ENCODE measurements around the gene PLEKHG4B.

DNA sequence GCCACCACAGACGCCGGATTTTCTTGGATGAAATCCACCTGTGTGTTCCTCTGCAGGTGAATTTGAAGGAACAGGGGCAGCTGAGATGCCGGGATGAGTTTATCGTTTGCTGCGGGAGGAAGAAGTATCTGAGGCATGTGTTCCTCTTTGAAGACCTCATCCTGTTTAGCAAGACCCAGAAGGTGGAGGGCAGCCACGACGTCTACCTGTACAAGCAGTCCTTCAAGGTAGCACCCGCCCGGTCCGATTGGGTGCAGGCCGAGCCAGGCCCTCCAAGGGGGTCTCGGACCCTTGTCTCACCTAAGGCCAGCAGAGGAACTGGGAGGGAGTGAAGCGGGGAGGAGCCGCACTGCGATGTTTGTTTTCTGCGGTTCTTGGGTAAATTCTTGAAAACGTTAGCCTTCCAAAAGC, 80.9 kb downstream of the PLEKHG4B start:
- TF ChIP-seq POLR2A (IDR thresholded peaks at IDR 0.05) = no peak
- TF ChIP-seq, protein P1, sequence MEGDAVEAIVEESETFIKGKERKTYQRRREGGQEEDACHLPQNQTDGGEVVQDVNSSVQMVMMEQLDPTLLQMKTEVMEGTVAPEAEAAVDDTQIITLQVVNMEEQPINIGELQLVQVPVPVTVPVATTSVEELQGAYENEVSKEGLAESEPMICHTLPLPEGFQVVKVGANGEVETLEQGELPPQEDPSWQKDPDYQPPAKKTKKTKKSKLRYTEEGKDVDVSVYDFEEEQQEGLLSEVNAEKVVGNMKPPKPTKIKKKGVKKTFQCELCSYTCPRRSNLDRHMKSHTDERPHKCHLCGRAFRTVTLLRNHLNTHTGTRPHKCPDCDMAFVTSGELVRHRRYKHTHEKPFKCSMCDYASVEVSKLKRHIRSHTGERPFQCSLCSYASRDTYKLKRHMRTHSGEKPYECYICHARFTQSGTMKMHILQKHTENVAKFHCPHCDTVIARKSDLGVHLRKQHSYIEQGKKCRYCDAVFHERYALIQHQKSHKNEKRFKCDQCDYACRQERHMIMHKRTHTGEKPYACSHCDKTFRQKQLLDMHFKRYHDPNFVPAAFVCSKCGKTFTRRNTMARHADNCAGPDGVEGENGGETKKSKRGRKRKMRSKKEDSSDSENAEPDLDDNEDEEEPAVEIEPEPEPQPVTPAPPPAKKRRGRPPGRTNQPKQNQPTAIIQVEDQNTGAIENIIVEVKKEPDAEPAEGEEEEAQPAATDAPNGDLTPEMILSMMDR (IDR thresholded peaks at IDR 0.05) = no peak
